Thyroid gland (tissue), 4 donors: ENCODE data around the gene TBC1D23.

ENCODE experiments used
- CTCF ChIP-seq, 6 experiments: fragments of 200-600 bp in 3 of 6; fragments of 450-650 bp in 3 of 6; sonication (generic) in 3 of 6; IDR thresholded peaks; one replicate each; pipeline ENCODE4 v1.5.1; 2016 to 2019; ENCODE audit warnings: antibody characterized with exemption in 6 of 6, mild to moderate bottlenecking in 2 of 6, inconsistent platforms in 1 of 6, moderate library complexity in 1 of 6
- POLR2A ChIP-seq, 2 donors: fragments of 450-650 bp; IDR thresholded peaks; one replicate each; pipeline ENCODE4 v1.6.1; 2017; ENCODE audit warnings: antibody characterized with exemption in 2 of 2, mild to moderate bottlenecking in 2 of 2, moderate library complexity in 1 of 2

GRCh38 chr3:100269410-100270214 lies 8.8 kb downstream of the TBC1D23 start:
- TF ChIP-seq POLR2A (IDR thresholded peaks at IDR 0.05) = no peak
- no peak for TF ChIP-seq CTCF (IDR thresholded peaks at IDR 0.05)
